Sigmoid colon (tissue), 7 donors: ENCODE data around the gene SPSB1. TPM values are rescaled to one million over a fixed set of nuclear protein-coding genes. Genes with fewer than 3 reads are reported as not detected.

ENCODE experiments used
- DNase-seq: peaks from one replicate; pipeline ENCODE4 v3.0.0-alpha.2; 2019
- H3K27ac ChIP-seq, 4 donors: fragments of 200-600 bp; sonication (generic); one replicate each; pipeline ENCODE4 v1.5.1; 2016 to 2019; ENCODE audit warnings: mild to moderate bottlenecking in 1 of 4
- H3K27me3 ChIP-seq, 3 donors: fragments of 200-600 bp; sonication (generic); one replicate each; pipeline ENCODE4 v1.5.1; 2019; ENCODE audit warnings: mild to moderate bottlenecking in 1 of 3
- H3K36me3 ChIP-seq, 4 donors: fragments of 200-600 bp; sonication (generic); one replicate each; pipeline ENCODE4 v1.5.1; 2016 to 2019
- H3K4me1 ChIP-seq, 4 donors: fragments of 200-600 bp; sonication (generic); one replicate each; pipeline ENCODE4 v1.5.1; 2017 to 2019
- H3K4me3 ChIP-seq, 4 donors: fragments of 200-600 bp; sonication (generic); one replicate each; pipeline ENCODE4 v1.5.1; 2017 to 2019; ENCODE audit warnings: mild to moderate bottlenecking in 2 of 4, moderate library complexity in 1 of 4
- H3K9me3 ChIP-seq, 4 donors: fragments of 200-600 bp in 3 of 4; sonication (generic) in 3 of 4; one replicate each; pipeline versions ENCODE4 v1.5.1 to v1.6.1; 2013 to 2019
- CTCF ChIP-seq, 4 experiments: fragments of 450-650 bp in 3 of 4; fragments of 200-600 bp in 1 of 4; IDR thresholded peaks; one replicate each; pipeline ENCODE4 v1.5.1; 2016 to 2019; ENCODE audit warnings: antibody characterized with exemption in 4 of 4, mild to moderate bottlenecking in 3 of 4, moderate library complexity in 2 of 4
- EP300 ChIP-seq, 4 donors: sonication (generic); formaldehyde crosslinking; IDR thresholded peaks; one replicate each; pipeline ENCODE4 v1.6.1; 2017; ENCODE audit warnings: antibody characterized with exemption in 4 of 4
- POLR2A ChIP-seq, 2 donors: fragments of 450-650 bp; IDR thresholded peaks; one replicate each; pipeline ENCODE4 v1.6.1; 2016; ENCODE audit warnings: antibody characterized with exemption in 2 of 2, mild to moderate bottlenecking in 2 of 2, moderate library complexity in 2 of 2
- POLR2AphosphoS5 ChIP-seq, 4 donors: sonication (generic); formaldehyde crosslinking; IDR thresholded peaks; one replicate each; pipeline ENCODE4 v1.6.1; 2017; ENCODE audit warnings: antibody characterized with exemption in 4 of 4
- WGBS, 2 donors: extraction: QIAGEN DNeasy Blood & Tissue Kit; methylation state at CpG; one replicate each; pipeline ENCODE4 v1.1.7; 2013; 5-methylcytosine and 5-hydroxymethylcytosine counted together
- intact Hi-C: fragments of 100-400 bp; cut with DNase I; formaldehyde crosslinking; loops from one replicate; pipeline ENCODE4 v1.15.1; 2023
- polyA plus RNA-seq, 3 donors: library from polyadenylated mRNA; stranded (reverse); fragments of 200-250 nt; gene quantifications; one replicate each; pipeline ENCODE4 v1.2.3, GENCODE V29; 2013
- total RNA-seq, 4 donors: library from RNA; depleted of rRNA; stranded (reverse); fragments of >200 nt; gene quantifications; one replicate each; pipeline ENCODE4 v1.1.0, GENCODE V29; 2016
- donor health status: healthy with polysubstance abuse.
- donor health status: Bipolar disorder and iron deficiency.
- donor health status: healthy.

The SPSB1 gene
- total and polyA plus RNA-seq, 7 donors, result 17.4 to 34.3 (median 26.4) TPM

- no peak for TF ChIP-seq CTCF (IDR thresholded peaks at IDR 0.05)
- no peak for TF ChIP-seq POLR2A (IDR thresholded peaks at IDR 0.05)
- TF ChIP-seq EP300 (IDR thresholded peaks at IDR 0.05), result no peak
- no peak for TF ChIP-seq POLR2AphosphoS5 (IDR thresholded peaks at IDR 0.05)
- intact Hi-C loops, result no loop called here
Measured at GRCh38 chr1:9416918-9417500, 124.3 kb downstream of the SPSB1 start.

GRCh38 chr1:9417695-9418094, 125.0 kb downstream of the SPSB1 start:
- Histone ChIP-seq H3K4me3 (no peak overlapping the region), H3K4me1 (peaks cover 0 to 23% (median 23%) of the 10 kb centered on the region in 4 donors), H3K9me3 (no peaks in the 10 kb centered on the region), H3K36me3 (no peaks in the 10 kb centered on the region), H3K27me3 (no peaks in the 10 kb centered on the region), H3K27ac (no peak overlapping the region)
- intact Hi-C loops, result no loop called here
- WGBS, 2 donors, result 52 to 84% methylated on average over 9 of the region's 9 CpGs
- TF ChIP-seq POLR2A (IDR thresholded peaks at IDR 0.05) (no peak), CTCF (IDR thresholded peaks at IDR 0.05) (no peak), POLR2AphosphoS5 (IDR thresholded peaks at IDR 0.05) (no peak), EP300 (IDR thresholded peaks at IDR 0.05) (no peak)
- DNase-seq, result no peak

More at GRCh38 chr1:9416918-9417500, 124.3 kb downstream of the SPSB1 start:
- no peaks in the 10 kb centered on the region for H3K9me3 ChIP-seq
- no peak for DNase-seq
- no peak overlapping the region for H3K27ac ChIP-seq
- H3K36me3 ChIP-seq, result no peaks in the 10 kb centered on the region
- peaks cover 0 to 30% (median 26%) of the 10 kb centered on the region in 4 donors for H3K4me1 ChIP-seq
- no peaks in the 10 kb centered on the region for H3K27me3 ChIP-seq
- H3K4me3 ChIP-seq, result no peak overlapping the region
- WGBS, 2 donors, result 93 to 95% methylated on average over 18 of the region's 18 CpGs

- DNase-seq, result no peak
- Histone ChIP-seq H3K4me3 (no peak overlapping the region), H3K4me1 (peaks cover 0 to 12% (median 11%) of the 10 kb centered on the region in 4 donors), H3K27me3 (no peaks in the 10 kb centered on the region), H3K9me3 (no peaks in the 10 kb centered on the region), H3K27ac (no peak overlapping the region), H3K36me3 (no peaks in the 10 kb centered on the region)
- TF ChIP-seq CTCF (IDR thresholded peaks at IDR 0.05) (no peak), POLR2A (IDR thresholded peaks at IDR 0.05) (no peak), POLR2AphosphoS5 (IDR thresholded peaks at IDR 0.05) (no peak), EP300 (IDR thresholded peaks at IDR 0.05) (no peak)
- 83 to 87% methylated on average over 7 of the region's 7 CpGs for WGBS, 2 donors
- intact Hi-C loops, result no loop called here
Measured at GRCh38 chr1:9418851-9419250, 126.2 kb downstream of the SPSB1 start.

Other genes with a start within 250 kb of the SPSB1 start
- gene SLC2A5, start 223.3 kb upstream of the SPSB1 start, total RNA-seq, result 1 to 10 TPM; 3.5 to 9.1 (median 5.5) TPM
- 1 to 10 TPM; 1.4 to 4.9 (median 1.8) TPM for gene SLC2A5, start 223.3 kb upstream of the SPSB1 start, polyA plus RNA-seq
- 1 to 10 TPM; 1.6 to 2.8 (median 1.7) TPM for gene GPR157, start 163.8 kb upstream of the SPSB1 start, total RNA-seq
- 1 to 10 TPM in 2 of 3 donors, under 1 TPM in 1; 0.92 to 3.7 (median 1.8) TPM for gene GPR157, start 163.8 kb upstream of the SPSB1 start, polyA plus RNA-seq
- gene H6PD, start 58.1 kb upstream of the SPSB1 start, total RNA-seq, result 10 to 100 TPM; 21.6 to 34.3 (median 25.0) TPM
- 10 to 100 TPM in 1 of 3 donors, 1 to 10 TPM in 2; 2.8 to 25.9 (median 3.0) TPM for gene H6PD, start 58.1 kb upstream of the SPSB1 start, polyA plus RNA-seq
- gene SLC25A33, start 246.6 kb downstream of the SPSB1 start, total RNA-seq, result 10 to 100 TPM in 2 of 4 donors, 1 to 10 TPM in 2; 3.9 to 11.8 (median 9.0) TPM
- 10 to 100 TPM in 1 of 3 donors, 1 to 10 TPM in 2; 5.4 to 16.6 (median 6.2) TPM for gene SLC25A33, start 246.6 kb downstream of the SPSB1 start, polyA plus RNA-seq